BE2C (cell line): ENCODE measurements around the gene POLA2.
"Not testable (repeated sequence)": the region's sequence is repeated elsewhere in the genome, so short reads cannot be mapped to it uniquely, and the experiment has no call there.

Source experiments
- DNase-seq: peaks from one replicate; pipeline ENCODE4 v3.0.0-alpha.2; 2020
- H3K27me3 ChIP-seq: fragments of 250-450 bp; sonication (Bioruptor Pico); 2 replicates; pipeline ENCODE4 v1.5.1; 2020; ENCODE audit warnings: mild to moderate bottlenecking
- H3K36me3 ChIP-seq: fragments of 250-450 bp; sonication (Bioruptor Pico); 2 replicates; pipeline ENCODE4 v1.5.1; 2020; ENCODE audit warnings: mild to moderate bottlenecking
- H3K4me1 ChIP-seq: fragments of 250-450 bp; sonication (Bioruptor Pico); 2 replicates; pipeline ENCODE4 v1.5.1; 2020
- H3K4me3 ChIP-seq: 2 replicates; pipeline ENCODE4 v1.5.1; 2011; ENCODE audit warnings: low read depth, low read length
- H3K9me3 ChIP-seq: fragments of 250-450 bp; sonication (Bioruptor Pico); 2 replicates; pipeline ENCODE4 v1.5.1; 2020
- TF ChIP-seq, protein P1 (sequence below): IDR thresholded peaks from 2 replicates; pipeline ENCODE4 v1.5.1; 2012; ENCODE audit warnings: mild to moderate bottlenecking, low read depth, low read length

Gene POLA2

GRCh38 chr11:65224930-65225278, 36.9 kb upstream of the POLA2 start:
- Histone ChIP-seq H3K27me3 (0 out of 2 replicates have a peak, but pooled peaks cover 10% of the 10 kb centered on the region), H3K36me3 (no peaks in the 10 kb centered on the region), H3K9me3 (no peaks in the 10 kb centered on the region), H3K4me1 (no peaks in the 10 kb centered on the region), H3K4me3 (no peak overlapping the region)
- no peak for DNase-seq
- TF ChIP-seq, protein P1, sequence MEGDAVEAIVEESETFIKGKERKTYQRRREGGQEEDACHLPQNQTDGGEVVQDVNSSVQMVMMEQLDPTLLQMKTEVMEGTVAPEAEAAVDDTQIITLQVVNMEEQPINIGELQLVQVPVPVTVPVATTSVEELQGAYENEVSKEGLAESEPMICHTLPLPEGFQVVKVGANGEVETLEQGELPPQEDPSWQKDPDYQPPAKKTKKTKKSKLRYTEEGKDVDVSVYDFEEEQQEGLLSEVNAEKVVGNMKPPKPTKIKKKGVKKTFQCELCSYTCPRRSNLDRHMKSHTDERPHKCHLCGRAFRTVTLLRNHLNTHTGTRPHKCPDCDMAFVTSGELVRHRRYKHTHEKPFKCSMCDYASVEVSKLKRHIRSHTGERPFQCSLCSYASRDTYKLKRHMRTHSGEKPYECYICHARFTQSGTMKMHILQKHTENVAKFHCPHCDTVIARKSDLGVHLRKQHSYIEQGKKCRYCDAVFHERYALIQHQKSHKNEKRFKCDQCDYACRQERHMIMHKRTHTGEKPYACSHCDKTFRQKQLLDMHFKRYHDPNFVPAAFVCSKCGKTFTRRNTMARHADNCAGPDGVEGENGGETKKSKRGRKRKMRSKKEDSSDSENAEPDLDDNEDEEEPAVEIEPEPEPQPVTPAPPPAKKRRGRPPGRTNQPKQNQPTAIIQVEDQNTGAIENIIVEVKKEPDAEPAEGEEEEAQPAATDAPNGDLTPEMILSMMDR, result no peak

DNA sequence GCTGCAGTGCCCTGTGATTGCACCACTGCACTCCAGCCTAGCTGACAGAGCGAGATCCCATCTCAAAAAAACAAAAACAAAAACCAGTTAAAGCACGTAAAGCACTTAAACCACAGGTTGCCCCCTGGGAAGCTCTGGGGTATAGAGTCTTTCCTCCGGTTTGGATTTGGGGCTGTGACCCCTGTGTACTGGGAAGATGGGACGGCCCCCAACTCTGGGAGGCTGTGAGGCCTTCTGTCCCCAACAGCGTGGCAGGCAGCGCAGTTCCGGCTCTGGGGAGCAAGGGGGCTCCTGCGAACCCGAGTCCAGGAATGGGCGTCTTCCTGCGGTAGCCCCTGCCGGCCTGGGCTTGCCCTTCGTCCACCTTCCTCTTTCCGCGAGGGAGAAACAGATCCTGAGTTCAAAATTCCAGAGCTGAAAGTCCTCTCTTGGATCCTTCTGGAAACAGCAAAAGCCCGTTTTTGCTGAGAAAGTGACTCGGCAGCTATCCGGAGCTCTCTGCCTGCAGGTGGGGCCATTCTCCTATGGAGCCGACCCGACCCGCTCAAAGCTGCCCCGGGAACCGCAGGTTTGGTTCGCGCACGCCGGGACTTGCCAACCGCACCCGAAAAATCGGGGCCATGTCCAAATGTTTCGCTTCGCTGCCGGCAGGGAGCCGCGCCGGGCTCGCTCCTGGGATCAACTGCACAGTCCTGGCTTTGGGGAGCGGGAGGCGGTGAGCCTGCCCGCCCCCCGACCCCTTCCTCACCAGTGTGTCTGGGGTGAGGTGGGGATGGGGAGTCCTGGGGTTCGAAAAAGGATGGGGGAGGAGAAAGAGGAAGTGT, 36.3 kb upstream of the POLA2 start:
- Histone ChIP-seq H3K4me1 (no peaks in the 10 kb centered on the region), H3K9me3 (no peaks in the 10 kb centered on the region), H3K36me3 (no peaks in the 10 kb centered on the region), H3K4me3 (peak overlapping the region; percentile 50), H3K27me3 (0 out of 2 replicates have a peak, but pooled peaks cover 10% of the 10 kb centered on the region)
- DNase-seq, result peak; percentile 40
- TF ChIP-seq, protein P1, result peak; percentile 49

GRCh38 chr11:65226103-65226442, 35.7 kb upstream of the POLA2 start:
- Histone ChIP-seq H3K4me1 (no peaks in the 10 kb centered on the region), H3K36me3 (no peaks in the 10 kb centered on the region), H3K27me3 (0 out of 2 replicates have a peak, but pooled peaks cover 10% of the 10 kb centered on the region), H3K4me3 (peak overlapping the region; percentile 50), H3K9me3 (no peaks in the 10 kb centered on the region)
- TF ChIP-seq, protein P1, result no peak
- no peak for DNase-seq

DNA sequence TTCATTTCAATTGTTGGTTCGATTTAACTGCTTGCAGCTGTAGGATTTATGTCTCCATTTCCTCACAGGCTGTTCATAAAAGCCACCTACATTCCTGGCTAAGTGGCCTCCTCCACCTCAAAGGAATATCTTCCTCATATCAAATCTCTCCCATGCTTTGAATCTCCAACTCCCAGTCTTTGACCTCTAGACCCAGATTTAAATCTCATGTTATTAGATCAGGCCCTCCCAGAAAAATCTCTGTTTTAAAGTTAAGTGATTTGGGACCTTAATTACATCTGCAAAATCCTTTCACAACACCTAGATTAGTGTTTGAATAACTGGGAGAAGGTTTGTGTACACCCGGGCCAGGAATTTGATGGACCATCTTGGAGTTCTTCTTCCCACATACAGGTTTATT, 33.9 kb upstream of the POLA2 start:
- no peaks in the 10 kb centered on the region for H3K9me3 ChIP-seq
- DNase-seq, result no peak
- H3K36me3 ChIP-seq, result no peaks in the 10 kb centered on the region
- no peak overlapping the region for H3K4me3 ChIP-seq
- H3K27me3 ChIP-seq, result 0 out of 2 replicates have a peak, but pooled peaks cover 10% of the 10 kb centered on the region
- TF ChIP-seq, protein P1, result no peak
- no peaks in the 10 kb centered on the region for H3K4me1 ChIP-seq

DNA sequence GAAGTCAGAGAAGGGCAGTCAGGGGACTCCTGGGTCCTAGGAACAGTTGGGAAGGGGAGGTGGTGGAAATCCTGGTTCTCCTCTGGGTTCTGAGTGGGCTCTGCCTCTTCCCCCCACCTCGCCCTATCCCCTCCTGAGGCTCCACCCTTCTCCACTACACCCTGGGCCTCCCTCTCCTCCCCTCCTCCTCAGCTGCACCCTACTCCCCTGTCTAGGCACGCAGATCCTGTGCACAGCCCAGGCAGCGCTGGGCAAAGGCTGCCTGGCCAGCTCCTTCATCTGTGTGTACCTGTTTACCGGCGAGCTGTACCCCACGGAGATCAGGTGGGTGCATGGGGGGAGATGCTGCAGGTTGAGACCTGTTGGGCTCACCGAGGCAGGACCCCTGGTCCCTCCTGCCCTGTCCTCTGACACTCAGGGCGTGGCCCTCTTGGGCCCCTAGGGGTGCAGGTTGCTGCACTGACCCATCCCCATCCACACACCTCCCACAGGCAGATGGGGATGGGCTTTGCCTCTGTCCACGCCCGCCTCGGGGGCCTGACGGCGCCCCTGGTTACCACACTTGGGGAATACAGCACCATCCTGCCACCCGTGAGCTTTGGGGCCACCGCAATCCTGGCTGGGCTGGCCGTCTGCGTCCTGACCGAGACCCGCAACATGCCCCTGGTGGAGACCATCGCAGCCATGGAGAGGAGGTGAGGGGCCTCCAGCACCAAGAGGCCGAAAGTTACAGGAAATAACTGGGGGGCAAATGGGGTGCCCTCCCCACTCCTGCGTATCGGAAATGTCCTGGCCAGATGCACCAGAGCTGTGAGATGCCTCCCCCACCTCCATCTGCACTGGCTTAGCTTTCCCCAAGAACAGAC, 25.3 kb upstream of the POLA2 start:
- no peaks in the 10 kb centered on the region for H3K36me3 ChIP-seq
- TF ChIP-seq, protein P1, result no peak
- no peaks in the 10 kb centered on the region for H3K4me1 ChIP-seq
- no peak overlapping the region for H3K4me3 ChIP-seq
- DNase-seq, result no peak
- H3K27me3 ChIP-seq, result no peaks in the 10 kb centered on the region
- no peaks in the 10 kb centered on the region for H3K9me3 ChIP-seq

GRCh38 chr11:65238302-65238701, 23.5 kb upstream of the POLA2 start:
- not testable (repeated sequence) for H3K27me3 ChIP-seq, H3K36me3 ChIP-seq, H3K9me3 ChIP-seq, H3K4me3 ChIP-seq, DNase-seq, H3K4me1 ChIP-seq
